Loucy (cell line): Measurements from ENCODE around the gene LMBR1.

Experiments used
- H2AFZ ChIP-seq: fragments of 200-600 bp; sonication (generic); 2 replicates; pipeline ENCODE4 v1.6.0; 2016; ENCODE audit warnings: antibody characterized with exemption, mild to moderate bottlenecking, low read length, moderate library complexity
- H3F3A ChIP-seq: fragments of 200-600 bp; 2 replicates; pipeline ENCODE4 v1.6.0; 2016; ENCODE audit warnings: antibody characterized with exemption, low read depth, mild to moderate bottlenecking
- H3K27me3 ChIP-seq: fragments of 200-600 bp; sonication (generic); 2 replicates; pipeline ENCODE4 v1.6.1; 2014; ENCODE audit warnings: low read length, mild to moderate bottlenecking; ENCODE audit not compliant: insufficient read depth, poor library complexity, severe bottlenecking
- H3K36me3 ChIP-seq: fragments of 200-600 bp; sonication (generic); 2 replicates; pipeline ENCODE4 v1.6.1; 2016; ENCODE audit warnings: low read length; ENCODE audit not compliant: insufficient read depth
- H3K4me1 ChIP-seq: fragments of 200-600 bp; sonication (generic); 2 replicates; pipeline ENCODE4 v1.5.1; 2014; ENCODE audit warnings: low read length, mild to moderate bottlenecking; ENCODE audit not compliant: insufficient read depth, poor library complexity, severe bottlenecking
- H3K4me2 ChIP-seq: fragments of 200-600 bp; sonication (generic); 2 replicates; pipeline ENCODE4 v1.6.0; 2014; ENCODE audit warnings: antibody characterized with exemption, low read length, low read depth, mild to moderate bottlenecking; ENCODE audit not compliant: poor library complexity, severe bottlenecking
- H3K4me3 ChIP-seq: fragments of 200-600 bp; sonication (generic); 2 replicates; pipeline ENCODE4 v1.5.1; 2014; ENCODE audit warnings: low read length, mild to moderate bottlenecking, mixed read lengths; ENCODE audit not compliant: poor library complexity, severe bottlenecking
- H3K79me2 ChIP-seq: fragments of 200-600 bp; sonication (generic); 2 replicates; pipeline ENCODE4 v1.6.1; 2014; ENCODE audit warnings: low read length; ENCODE audit not compliant: insufficient read depth
- H3K9ac ChIP-seq: fragments of 200-600 bp; sonication (generic); 2 replicates; pipeline ENCODE4 v1.6.0; 2014; ENCODE audit warnings: mild to moderate bottlenecking, low read depth, low read length, moderate library complexity; ENCODE audit not compliant: poor library complexity, severe bottlenecking
- H3K9me2 ChIP-seq: fragments of 200-600 bp; sonication (generic); replicated peaks from 2 replicates; pipeline ENCODE4 v1.6.1; 2016; ENCODE audit warnings: low read depth, low read length, mixed read lengths
- H3K9me3 ChIP-seq: fragments of 200-600 bp; sonication (generic); 2 replicates; pipeline ENCODE4 v1.6.1; 2014; ENCODE audit warnings: mild to moderate bottlenecking, antibody characterized with exemption, low read length, low read depth; ENCODE audit not compliant: insufficient read depth
- H4K20me1 ChIP-seq: fragments of 200-600 bp; sonication (generic); 2 replicates; pipeline ENCODE4 v1.6.0; 2014; ENCODE audit warnings: antibody characterized with exemption, low read length, mild to moderate bottlenecking; ENCODE audit not compliant: insufficient read depth, poor library complexity, severe bottlenecking
- EZH2phosphoT487 ChIP-seq: fragments of 200-600 bp; IDR thresholded peaks from 2 replicates; pipeline ENCODE4 v1.6.1; 2018; ENCODE audit warnings: antibody characterized with exemption, mild to moderate bottlenecking, moderate library complexity, borderline replicate concordance
- TF ChIP-seq, protein P1 (sequence below): fragments of 200-600 bp; sonication (generic); conservative IDR thresholded peaks from 2 replicates; pipeline ENCODE4 v1.5.1; 2014; ENCODE audit warnings: mild to moderate bottlenecking, antibody characterized with exemption, low read length

LMBR1 gene

DNA sequence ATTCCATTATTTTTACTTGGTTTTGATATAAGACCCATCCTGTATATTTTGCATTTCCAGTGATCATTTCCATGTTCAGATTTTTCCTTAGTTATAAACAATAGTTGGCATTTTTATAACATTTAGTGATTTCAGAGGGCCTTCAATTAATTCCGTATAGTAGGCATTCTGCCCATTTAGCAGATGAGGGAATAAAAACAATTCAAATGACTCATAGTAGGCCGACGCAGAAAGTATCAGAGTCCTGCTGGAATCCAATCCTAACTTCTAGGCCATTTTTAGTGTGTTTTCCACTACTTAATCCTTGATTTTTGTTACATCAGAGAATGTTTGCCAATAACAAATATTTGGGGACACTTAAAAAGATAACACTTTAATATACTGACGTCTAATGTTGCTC lies 237.0 kb downstream of the LMBR1 start:
- Histone ChIP-seq H2AFZ (no peak overlapping the region), H3K4me3 (no peak overlapping the region), H3K4me1 (no peaks in the 10 kb centered on the region), H3K4me2 (no peak overlapping the region), H3K79me2 (no peaks in the 10 kb centered on the region), H3K9ac (no peak overlapping the region), H3K9me2 (no peaks in the 10 kb centered on the region), H3K9me3 (no peaks in the 10 kb centered on the region), H3K36me3 (no peaks in the 10 kb centered on the region), H3K27me3 (no peaks in the 10 kb centered on the region), H3F3A (no peaks in the 10 kb centered on the region), H4K20me1 (no peaks in the 10 kb centered on the region)
- no peak for TF ChIP-seq EZH2phosphoT487
- TF ChIP-seq, protein P1, sequence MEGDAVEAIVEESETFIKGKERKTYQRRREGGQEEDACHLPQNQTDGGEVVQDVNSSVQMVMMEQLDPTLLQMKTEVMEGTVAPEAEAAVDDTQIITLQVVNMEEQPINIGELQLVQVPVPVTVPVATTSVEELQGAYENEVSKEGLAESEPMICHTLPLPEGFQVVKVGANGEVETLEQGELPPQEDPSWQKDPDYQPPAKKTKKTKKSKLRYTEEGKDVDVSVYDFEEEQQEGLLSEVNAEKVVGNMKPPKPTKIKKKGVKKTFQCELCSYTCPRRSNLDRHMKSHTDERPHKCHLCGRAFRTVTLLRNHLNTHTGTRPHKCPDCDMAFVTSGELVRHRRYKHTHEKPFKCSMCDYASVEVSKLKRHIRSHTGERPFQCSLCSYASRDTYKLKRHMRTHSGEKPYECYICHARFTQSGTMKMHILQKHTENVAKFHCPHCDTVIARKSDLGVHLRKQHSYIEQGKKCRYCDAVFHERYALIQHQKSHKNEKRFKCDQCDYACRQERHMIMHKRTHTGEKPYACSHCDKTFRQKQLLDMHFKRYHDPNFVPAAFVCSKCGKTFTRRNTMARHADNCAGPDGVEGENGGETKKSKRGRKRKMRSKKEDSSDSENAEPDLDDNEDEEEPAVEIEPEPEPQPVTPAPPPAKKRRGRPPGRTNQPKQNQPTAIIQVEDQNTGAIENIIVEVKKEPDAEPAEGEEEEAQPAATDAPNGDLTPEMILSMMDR = no peak

DNA sequence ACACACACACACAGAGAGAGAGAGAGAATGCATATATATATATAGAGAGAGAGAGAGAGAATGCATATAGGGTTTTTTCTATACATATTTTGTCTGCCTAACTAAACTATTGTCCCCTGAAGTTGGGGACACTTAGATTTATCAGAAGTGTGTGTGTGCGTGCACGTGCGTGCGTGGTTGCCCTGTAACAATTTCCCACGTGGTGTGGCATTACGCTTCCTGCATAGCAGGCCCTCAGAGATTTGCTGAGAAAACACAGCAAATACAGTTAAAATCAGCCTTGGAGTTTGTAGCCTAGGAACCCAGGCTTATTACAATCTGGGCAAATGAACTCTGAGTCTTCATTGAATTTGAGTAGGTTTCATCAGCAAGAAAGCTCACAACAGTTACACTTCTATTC lies 237.7 kb downstream of the LMBR1 start:
- no peaks in the 10 kb centered on the region for H3K9me3 ChIP-seq
- TF ChIP-seq, protein P1 = no peak
- no peak for TF ChIP-seq EZH2phosphoT487
- H3K4me3 ChIP-seq = no peak overlapping the region
- no peaks in the 10 kb centered on the region for H3K36me3 ChIP-seq
- H3K9ac ChIP-seq = no peak overlapping the region
- no peaks in the 10 kb centered on the region for H3K79me2 ChIP-seq
- H3F3A ChIP-seq = no peaks in the 10 kb centered on the region
- no peaks in the 10 kb centered on the region for H4K20me1 ChIP-seq
- no peaks in the 10 kb centered on the region for H3K9me2 ChIP-seq
- H2AFZ ChIP-seq = no peak overlapping the region
- H3K4me1 ChIP-seq = no peaks in the 10 kb centered on the region
- no peak overlapping the region for H3K4me2 ChIP-seq
- H3K27me3 ChIP-seq = no peaks in the 10 kb centered on the region

DNA sequence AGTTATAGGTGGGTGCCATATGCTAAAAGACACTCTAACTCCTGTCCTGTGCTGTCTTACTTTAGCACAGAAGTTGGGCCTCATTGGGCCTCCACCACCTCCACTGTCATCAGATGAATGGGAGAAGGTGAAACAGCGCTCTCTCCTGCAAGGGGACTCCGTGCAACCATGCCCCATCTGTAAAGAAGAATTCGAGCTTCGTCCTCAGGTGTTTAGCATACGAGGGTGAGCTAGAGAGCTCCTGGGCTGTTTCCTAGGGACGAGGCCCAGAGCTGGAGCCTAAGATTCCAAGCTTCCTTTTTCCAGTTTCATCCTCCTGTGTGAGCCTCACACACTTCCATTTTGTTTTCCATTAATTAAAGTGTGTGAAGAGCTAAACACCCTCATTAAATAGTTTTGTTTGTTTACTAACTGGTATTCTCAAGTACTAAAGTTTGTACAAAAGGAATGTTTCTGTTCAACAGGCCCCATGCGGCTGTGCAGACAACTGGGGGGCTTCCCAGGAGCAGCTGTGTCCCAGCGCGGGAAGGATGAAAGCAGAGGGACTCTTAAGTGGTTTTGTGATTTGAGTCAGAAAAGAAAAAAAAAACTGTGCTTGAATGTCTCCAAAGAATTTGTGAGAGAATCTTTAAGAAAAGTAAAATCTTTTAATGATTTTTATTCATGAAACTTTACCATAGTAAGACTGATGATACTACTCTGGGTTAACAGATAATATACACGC lies 238.3 kb downstream of the LMBR1 start:
- Histone ChIP-seq H3K4me1 (no peaks in the 10 kb centered on the region), H4K20me1 (no peaks in the 10 kb centered on the region), H3K4me3 (no peak overlapping the region), H3F3A (no peaks in the 10 kb centered on the region), H3K9ac (no peak overlapping the region), H3K9me2 (no peaks in the 10 kb centered on the region), H2AFZ (no peak overlapping the region), H3K27me3 (no peaks in the 10 kb centered on the region), H3K9me3 (no peaks in the 10 kb centered on the region), H3K79me2 (no peaks in the 10 kb centered on the region), H3K36me3 (no peaks in the 10 kb centered on the region), H3K4me2 (no peak overlapping the region)
- TF ChIP-seq, protein P1 = no peak
- no peak for TF ChIP-seq EZH2phosphoT487
